Activated effector memory CD4-positive, alpha-beta T cell treated with anti-CD3 and anti-CD28 coated beads, Interleukin-2, amount 50 U/mL, for 16 hours (primary cell): ENCODE results near the gene RAB24.
"Not testable (repeated sequence)": the region's sequence is repeated elsewhere in the genome, so short reads cannot be mapped to it uniquely, and the experiment has no call there.

Experiments used
- DNase-seq: peaks from one replicate; pipeline ENCODE4 v3.0.0-alpha.2; 2020

Gene RAB24

DNA sequence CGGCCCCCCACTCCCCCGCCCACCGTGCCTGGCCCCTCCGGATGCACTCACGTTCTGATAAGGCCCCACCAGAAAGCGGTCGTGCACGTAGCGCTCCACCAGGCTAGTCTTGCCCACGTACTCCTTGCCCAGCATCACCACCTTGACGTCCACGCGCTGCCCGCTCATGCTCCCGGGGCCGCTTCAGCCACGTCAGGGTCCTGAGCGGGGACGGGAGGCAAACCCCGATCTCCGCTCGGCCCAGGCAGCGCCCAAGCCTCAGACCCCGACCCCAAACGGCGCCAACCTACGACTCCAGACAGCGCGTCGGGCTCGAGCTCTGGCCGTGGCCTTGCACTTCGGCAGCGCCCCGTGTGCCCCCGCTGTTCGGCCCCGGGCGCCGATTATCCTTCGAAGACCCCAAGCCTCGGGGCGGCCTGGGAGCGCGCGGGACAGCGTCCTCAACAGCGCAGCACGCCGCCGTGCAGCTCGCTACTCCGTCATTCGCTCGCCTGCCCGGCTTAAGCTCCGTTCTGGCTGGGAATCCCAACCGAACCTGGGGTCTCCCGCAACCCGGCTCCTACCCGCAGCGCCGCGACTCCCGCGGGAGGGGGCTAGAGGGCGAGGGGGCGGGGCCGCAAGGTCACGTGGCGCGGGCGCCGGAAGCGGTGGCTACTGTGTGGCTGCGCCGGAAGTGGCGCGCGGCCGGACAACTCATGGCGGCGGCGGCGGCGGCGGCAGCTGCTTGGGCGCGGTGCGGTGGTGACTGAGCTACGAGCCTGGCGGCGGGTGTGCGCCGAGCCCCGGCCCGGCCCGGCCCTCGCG is at the start of gene RAB24, which contains the start of gene PRELID1:
RAB24 (minus strand) TSS at position 599 of the 804 bp plus-strand sequence; CDS start at position 168, 431 bp downstream.
PRELID1 (plus strand) TSS at position 679 of the 804 bp plus-strand sequence. CDS start 187 bp downstream, outside the sequence.
- peak; percentile 97 for DNase-seq

DNA sequence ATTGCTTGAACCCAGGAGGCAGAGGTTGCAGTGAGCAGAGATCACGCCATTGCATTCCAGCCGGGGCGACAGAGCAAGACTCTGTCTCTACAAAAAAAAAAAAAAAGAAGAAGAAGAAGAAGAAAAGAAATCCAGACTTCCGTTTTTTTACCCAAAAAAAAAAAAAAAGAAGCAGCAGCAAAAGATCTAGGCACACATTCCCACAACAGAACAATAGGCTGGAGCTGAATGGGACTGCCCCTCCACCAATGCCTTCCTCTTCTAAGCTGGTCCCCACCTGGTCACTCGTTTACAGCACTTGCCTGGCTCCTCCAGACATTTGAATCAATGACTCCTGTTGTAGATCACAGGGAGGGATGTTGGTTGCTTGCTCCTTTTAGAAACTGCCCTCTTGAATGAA is 49.6 kb upstream of the RAB24 start:
- no peak for DNase-seq

DNA sequence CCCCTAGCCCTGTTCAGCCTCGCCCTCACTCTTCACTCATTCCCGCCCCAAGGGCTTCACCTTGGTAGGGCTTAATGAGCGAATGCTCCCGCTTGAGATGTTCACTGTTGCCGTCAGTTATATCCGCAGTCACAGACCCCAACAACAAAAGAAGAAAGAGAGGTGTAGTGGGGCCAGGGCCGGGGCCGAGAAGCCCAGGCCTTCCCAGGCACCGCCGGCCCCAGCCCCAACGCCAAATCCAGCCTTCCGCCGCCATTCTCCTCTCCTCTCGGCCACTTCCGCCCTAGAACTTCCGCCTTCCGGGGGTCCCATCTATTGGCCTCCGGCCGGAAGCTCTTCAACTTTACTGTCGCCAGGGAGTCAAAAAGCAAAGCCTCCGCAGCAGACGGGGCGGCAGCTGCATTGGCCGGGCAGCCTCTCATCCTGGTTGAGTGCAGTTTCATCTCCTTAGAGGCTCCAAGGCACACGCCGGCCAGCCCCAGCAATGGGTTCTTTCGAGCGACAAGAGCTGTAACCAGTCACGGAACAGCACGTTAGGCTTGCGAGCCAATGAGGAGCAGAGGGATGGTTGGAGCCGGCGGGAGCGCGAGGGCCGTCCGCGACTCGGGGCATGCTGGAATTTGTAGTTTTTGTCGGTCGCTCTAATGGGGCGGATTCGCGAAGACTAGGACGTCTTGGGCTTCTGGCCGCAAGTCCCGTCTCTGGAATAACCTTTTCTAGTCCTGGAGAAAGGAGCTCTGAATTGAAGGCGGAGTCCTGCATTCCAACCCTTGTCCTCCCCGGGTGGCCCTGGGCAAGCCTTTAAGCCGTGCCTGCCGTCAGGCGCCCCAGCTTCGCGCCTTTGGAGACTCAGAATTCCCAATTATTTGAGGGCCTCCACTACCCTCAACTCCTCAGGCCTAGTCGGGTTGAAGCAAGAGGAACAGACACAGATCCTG is 48.1 kb upstream of the RAB24 start, which contains the start of gene LMAN2:
LMAN2 (minus strand) TSS at position 277 of the 938 bp plus-strand sequence; CDS start at position 256, 21 bp downstream.
- peak; percentile 96 for DNase-seq

DNA sequence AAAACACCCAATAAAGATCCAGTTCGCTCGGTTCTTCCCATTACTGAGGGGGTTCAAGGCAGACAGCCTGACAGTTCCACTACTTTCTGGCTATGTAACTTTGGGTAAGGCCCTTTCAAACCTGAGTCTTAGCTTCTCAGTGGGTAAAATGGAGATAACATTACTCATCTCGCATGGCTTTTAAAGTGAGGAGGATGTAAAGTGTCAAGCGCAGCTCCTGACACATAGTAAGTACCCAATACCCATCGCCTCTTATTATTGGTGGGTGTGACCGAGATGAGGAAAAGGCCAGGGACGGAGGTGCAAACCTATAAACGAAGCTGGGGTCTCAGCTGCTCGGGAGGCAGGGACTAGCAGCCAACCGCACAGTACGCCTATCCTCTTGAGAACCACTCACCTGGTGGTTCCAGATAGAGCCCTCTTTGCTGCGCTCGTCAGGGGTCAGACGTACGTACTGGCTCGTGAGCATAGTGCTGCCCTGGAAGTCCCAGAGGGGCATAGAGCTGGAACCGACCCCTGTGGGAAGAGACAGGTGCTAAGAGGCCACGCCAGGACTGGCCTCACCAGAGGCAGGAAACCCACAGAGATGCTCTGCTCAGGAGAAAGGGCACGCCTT is 47.4 kb upstream of the RAB24 start:
- no peak for DNase-seq

DNA sequence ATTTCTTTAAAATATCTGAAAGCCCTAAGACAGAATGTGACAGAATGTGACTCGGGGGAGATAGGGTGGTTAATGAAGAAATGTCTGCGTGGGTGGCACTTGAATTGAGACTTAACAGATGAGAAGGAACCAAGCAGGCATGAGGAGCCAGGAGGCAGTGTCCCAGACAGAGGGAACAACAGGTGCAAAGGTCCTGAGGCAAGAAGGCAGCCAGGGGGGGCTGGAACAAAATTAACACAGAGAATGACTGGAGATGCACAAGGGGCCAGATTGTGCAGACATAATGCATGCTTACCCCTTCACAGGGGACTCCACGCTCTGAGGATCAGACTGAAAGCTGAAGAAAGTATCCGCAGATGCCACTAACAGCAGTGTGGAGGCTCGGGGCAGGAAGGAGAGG is 46.2 kb upstream of the RAB24 start:
- DNase-seq, result no peak

- no peak for DNase-seq
Observed at GRCh38 chr5:177349362-177349647, 45.8 kb upstream of the RAB24 start.

- no peak for DNase-seq
Observed at GRCh38 chr5:177347699-177348098, 44.2 kb upstream of the RAB24 start.

- no peak for DNase-seq
Observed at GRCh38 chr5:177346820-177347219, 43.3 kb upstream of the RAB24 start.

DNA sequence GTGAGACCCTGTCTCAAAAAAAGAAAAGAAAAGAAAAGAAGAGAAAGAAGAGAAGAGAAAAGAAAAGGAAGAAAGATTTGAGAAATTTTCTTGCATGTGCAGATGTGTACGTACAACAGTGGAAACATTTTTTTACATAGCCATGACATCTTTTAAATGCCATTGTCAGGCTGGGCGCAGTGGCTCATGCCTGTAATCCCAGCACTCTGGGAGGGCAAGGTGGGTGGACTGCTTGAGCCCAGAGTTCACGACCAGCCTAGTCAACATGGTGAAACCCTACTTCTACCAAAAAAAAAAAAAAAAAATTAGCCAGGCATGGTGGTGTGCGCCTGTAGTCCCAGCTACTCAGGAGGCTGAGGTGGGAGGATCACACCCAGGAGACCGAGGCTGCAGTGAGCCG is 41.4 kb upstream of the RAB24 start:
- DNase-seq, result no peak

GRCh38 chr5:177343777-177344176 is 40.3 kb upstream of the RAB24 start:
- DNase-seq, result no peak

- DNase-seq, result not testable (repeated sequence)
Observed at GRCh38 chr5:177343000-177343399, 39.5 kb upstream of the RAB24 start.

DNA sequence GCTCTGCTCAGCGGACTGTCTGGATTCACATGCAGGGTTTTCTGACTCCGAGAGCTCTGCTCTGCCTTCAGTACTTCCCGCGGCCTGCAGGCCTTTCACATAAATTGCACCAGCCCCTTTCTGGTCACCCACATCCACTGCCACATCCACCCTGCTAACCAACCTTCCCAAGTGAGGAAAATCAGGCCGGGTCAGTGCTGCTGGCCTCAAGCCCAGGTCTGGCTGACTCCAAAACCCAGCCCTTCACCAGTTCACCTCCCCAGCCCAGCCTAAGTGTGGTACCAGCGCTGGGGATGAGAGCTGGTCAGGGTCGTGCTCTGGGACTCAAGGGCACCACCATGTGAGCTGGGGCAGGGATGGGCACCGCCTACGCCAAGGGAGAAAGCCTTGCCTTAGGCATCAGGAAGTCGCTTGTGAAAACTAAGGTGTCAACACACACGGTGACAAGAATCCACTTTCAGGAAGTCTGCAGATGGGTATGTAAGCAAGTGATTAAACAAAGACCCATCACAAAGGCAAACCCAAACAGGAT is 35.7 kb upstream of the RAB24 start:
- DNase-seq, result no peak

DNA sequence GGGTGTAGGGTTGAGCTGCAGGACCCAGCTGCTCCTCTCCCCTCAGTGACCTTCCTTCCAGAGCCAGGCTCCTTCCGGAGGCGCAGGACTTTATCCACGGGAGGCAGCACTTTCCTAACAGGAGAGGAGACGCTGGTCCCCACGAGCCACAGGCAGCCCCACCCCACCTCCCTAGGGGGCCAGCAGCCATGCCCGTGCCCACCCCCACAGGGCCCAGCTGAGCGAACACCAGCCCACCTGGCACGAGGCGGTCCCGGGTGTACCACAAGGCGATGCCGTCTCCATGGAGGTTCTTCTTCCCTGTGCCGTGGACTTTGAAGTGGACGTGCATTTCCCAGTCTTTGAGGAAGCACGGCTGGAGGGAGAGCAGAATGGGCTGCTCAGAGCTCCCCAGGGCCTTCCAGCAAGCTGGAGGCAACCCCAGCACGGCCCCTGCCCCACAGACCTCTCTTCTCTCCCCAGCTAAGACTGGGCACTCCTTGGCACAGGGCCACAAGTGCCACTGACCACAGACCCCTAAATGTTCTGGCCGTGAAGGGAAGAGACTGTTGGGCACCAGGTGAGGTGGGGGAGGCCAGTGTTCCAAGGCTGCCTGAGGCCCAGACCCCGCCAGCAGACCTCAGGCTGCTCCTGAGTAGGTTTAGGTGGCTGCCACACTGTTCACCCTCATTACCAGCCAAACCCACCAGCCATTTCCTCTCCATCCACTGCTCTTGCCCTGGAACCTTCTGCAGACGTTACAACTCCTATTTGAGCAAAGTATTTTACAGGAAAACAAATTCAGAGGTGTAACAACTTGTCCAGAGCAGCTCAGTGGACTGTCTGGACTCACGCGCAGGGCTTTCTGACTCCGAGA is 35.0 kb upstream of the RAB24 start:
- DNase-seq, result no peak

- no peak for DNase-seq
Observed at GRCh38 chr5:177336603-177337494, 33.3 kb upstream of the RAB24 start.

- DNase-seq, result no peak
Observed at GRCh38 chr5:177336112-177336511, 32.6 kb upstream of the RAB24 start.

- no peak for DNase-seq
Observed at GRCh38 chr5:177335701-177336065, 32.2 kb upstream of the RAB24 start.

- DNase-seq, result no peak
Observed at GRCh38 chr5:177334781-177335700, 31.5 kb upstream of the RAB24 start.

DNA sequence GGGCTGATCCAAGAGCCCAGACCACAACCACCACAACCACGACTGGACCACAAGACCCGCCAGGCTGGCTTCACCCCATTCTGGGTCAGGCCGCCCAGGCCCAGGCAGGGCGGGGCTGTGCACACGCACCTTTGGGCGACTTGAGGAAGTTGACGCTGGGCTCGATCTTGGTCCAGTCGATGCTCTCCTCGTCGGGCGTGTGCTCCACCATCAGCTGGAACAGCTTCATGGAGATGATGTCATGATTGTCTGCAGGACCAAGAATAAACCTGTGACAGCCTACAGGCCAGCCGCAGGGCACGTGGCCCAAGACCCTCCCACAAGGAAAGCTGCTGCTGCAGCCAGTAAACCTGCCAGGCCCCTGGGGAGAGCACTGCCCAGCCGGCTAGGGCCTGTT is 30.6 kb upstream of the RAB24 start:
- no peak for DNase-seq

DNA sequence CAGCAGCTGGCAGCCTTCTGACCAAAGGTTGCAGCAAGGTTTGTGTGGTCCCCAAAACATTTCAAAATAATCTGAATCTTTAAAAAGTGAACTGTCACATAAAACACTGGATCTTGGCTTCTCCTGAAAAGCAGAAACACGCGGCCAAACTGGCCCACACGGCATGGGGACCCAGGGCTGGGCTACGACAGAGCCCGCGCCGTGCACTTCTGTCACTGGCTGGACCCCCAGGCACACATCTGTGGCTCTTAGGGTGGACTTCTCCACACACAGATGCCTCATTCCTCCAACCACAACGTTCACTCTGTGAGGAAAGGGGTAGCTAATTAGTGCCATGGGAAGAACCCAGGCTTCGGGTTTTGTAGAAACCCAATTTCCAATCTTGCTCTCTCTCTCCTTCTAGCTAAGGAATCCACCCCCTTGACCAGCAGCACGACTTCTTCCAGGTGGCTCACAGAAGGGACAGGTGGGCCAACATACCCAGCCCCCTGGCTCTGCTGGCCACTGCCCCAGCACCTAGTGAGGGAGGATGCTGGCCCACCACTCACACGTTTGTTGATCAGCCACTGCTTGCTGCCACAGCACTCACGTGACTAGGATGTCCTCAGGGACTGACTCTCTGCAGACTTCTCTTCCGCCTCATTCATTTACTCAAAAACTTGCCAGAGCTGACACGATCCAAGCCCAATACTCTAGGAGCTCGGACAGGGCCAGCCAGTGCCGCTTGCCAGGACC is 30.1 kb upstream of the RAB24 start:
- DNase-seq, result no peak
